ENCODE measurements around the gene DLG5. TPM values are rescaled to one million over a fixed set of nuclear protein-coding genes. Genes with fewer than 3 reads are reported as not detected.

Gene DLG5
- total and polyA plus RNA-seq, 10 of the 15 experiments (the other 5 are each of a cell fraction or from before 2014, with no cell fraction given), result 0.18 to 6.6 (median 2.7) TPM

DNA sequence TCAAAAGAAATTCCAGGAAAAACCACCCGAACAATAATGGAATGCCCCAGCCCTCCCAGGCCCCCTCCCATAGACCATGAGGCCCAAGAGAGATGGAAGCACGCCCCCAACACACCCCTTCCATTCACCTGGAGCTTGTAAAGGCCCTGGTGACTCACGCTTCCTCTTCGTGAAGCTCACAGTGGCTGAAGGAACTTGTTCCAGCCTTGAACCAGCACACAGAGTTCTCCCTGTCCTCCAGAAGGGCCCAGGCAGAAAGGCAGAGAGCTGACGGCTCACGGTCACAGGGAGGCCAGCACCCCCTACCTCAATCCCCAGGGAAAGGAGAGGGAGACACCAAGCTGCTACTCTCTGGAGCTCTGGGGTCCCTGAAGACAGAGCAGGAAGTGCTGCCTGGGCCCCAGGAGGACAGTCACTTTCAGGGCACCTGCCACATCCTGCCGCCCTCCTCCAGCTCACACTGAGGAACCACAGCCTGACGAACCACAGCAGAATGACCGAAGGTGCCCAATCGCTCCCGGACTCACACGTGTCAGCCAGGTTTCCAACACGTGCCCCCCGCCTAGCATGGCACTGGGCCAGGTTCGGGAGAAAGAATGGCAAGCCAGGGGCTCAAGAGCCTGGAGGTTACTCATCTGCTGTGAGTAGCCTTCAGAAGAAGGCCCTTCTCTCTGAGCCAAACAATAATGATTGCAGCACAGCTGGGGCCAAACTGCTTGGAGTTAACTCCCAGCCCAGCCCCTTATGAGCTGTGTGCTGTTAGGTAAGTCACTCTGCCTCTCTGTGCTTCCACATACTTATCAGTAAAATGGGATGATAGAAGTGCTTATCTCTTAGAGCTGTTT lies 52.8 kb downstream of the DLG5 start (continued):
- TF ChIP-seq HDAC6 (IDR thresholded peaks at IDR 0.05; ENCODE audit: unreplicated experiment) (no peak), CBFB (IDR thresholded peaks at IDR 0.05; ENCODE audit: low read depth) (no peak), POLR2A (IDR thresholded peaks at IDR 0.05; ENCODE audit: low read depth, low read length) (peak; percentile 62), TARDBP (IDR thresholded peaks at IDR 0.05; ENCODE audit: borderline replicate concordance) (no peak), SPI1 (IDR thresholded peaks at IDR 0.05; ENCODE audit: borderline replicate concordance, insufficient read depth, low read depth, low read length) (peak; percentile 24; the same call in 1 of the 2 replicates), SMC3 (IDR thresholded peaks at IDR 0.05; ENCODE audit: borderline replicate concordance, low read length) (no peak), IRF4 (IDR thresholded peaks at IDR 0.05; ENCODE audit: low read depth, low read length) (0 out of 2 replicates have a peak, but pooled peaks have one; percentile 61), HDAC2 (IDR thresholded peaks at IDR 0.05) (no peak), PAX5 (IDR thresholded peaks at IDR 0.05; ENCODE audit: borderline replicate concordance, low read depth, low read length) (peak; percentile 50; the same call in 1 of the 2 replicates), ATF7 (IDR thresholded peaks at IDR 0.05; ENCODE audit: low read depth) (peak; percentile 22; the same call in 1 of the 2 replicates), CHD4 (IDR thresholded peaks at IDR 0.05) (no peak), KDM1A (IDR thresholded peaks at IDR 0.05; ENCODE audit: borderline replicate concordance) (no peak), CREB1 (IDR thresholded peaks at IDR 0.05; ENCODE audit: low read depth) (no peak), RB1 (IDR thresholded peaks at IDR 0.05; ENCODE audit: borderline replicate concordance) (no peak), NR2F1 (conservative IDR thresholded peaks at IDR 0.05) (no peak), DPF2 (IDR thresholded peaks at IDR 0.05) (no peak; the same call in none of the 2 replicates), MTA2 (IDR thresholded peaks at IDR 0.05; ENCODE audit: low read depth) (peak; percentile 44; the same call in 1 of the 2 replicates), ZZZ3 (IDR thresholded peaks at IDR 0.05; ENCODE audit: control insufficient read depth, insufficient read length, low read depth) (no peak), TCF3 (IDR thresholded peaks at IDR 0.05; ENCODE audit: borderline replicate concordance, insufficient read depth, low read depth, low read length) (no peak), ETV6 (conservative IDR thresholded peaks at IDR 0.05 in 1 of 2, IDR thresholded peaks at IDR 0.05 in 1 of 2; ENCODE audit: borderline replicate concordance in 1 of 2, low read depth in 1 of 2) (peak in 1 of 2 experiments; percentile 39; a peak in 1 of 4 replicates), HDGF (IDR thresholded peaks at IDR 0.05) (no peak; the same call in 1 of the 2 replicates), SIN3A (IDR thresholded peaks at IDR 0.05; ENCODE audit: low read depth, low read length) (no peak), MYB (IDR thresholded peaks at IDR 0.05; ENCODE audit: borderline replicate concordance, low read depth, low read length) (no peak), TCF12 (IDR thresholded peaks at IDR 0.05; ENCODE audit: low read depth, low read length) (peak; percentile 65; the same call in 1 of the 2 replicates), NFXL1 (IDR thresholded peaks at IDR 0.05; ENCODE audit: borderline replicate concordance) (no peak)
- TF ChIP-seq, protein P1, sequence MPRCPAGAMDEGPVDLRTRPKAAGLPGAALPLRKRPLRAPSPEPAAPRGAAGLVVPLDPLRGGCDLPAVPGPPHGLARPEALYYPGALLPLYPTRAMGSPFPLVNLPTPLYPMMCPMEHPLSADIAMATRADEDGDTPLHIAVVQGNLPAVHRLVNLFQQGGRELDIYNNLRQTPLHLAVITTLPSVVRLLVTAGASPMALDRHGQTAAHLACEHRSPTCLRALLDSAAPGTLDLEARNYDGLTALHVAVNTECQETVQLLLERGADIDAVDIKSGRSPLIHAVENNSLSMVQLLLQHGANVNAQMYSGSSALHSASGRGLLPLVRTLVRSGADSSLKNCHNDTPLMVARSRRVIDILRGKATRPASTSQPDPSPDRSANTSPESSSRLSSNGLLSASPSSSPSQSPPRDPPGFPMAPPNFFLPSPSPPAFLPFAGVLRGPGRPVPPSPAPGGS (IDR thresholded peaks at IDR 0.05; ENCODE audit: borderline replicate concordance, insufficient read depth, low read depth, low read length, poor library complexity, severe bottlenecking), result no peak
- TF ChIP-seq, protein P2, sequence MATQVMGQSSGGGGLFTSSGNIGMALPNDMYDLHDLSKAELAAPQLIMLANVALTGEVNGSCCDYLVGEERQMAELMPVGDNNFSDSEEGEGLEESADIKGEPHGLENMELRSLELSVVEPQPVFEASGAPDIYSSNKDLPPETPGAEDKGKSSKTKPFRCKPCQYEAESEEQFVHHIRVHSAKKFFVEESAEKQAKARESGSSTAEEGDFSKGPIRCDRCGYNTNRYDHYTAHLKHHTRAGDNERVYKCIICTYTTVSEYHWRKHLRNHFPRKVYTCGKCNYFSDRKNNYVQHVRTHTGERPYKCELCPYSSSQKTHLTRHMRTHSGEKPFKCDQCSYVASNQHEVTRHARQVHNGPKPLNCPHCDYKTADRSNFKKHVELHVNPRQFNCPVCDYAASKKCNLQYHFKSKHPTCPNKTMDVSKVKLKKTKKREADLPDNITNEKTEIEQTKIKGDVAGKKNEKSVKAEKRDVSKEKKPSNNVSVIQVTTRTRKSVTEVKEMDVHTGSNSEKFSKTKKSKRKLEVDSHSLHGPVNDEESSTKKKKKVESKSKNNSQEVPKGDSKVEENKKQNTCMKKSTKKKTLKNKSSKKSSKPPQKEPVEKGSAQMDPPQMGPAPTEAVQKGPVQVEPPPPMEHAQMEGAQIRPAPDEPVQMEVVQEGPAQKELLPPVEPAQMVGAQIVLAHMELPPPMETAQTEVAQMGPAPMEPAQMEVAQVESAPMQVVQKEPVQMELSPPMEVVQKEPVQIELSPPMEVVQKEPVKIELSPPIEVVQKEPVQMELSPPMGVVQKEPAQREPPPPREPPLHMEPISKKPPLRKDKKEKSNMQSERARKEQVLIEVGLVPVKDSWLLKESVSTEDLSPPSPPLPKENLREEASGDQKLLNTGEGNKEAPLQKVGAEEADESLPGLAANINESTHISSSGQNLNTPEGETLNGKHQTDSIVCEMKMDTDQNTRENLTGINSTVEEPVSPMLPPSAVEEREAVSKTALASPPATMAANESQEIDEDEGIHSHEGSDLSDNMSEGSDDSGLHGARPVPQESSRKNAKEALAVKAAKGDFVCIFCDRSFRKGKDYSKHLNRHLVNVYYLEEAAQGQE (IDR thresholded peaks at IDR 0.05; ENCODE audit: low read depth, low read length), result no peak
- TF ChIP-seq, protein P3, sequence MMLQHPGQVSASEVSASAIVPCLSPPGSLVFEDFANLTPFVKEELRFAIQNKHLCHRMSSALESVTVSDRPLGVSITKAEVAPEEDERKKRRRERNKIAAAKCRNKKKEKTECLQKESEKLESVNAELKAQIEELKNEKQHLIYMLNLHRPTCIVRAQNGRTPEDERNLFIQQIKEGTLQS (IDR thresholded peaks at IDR 0.05; ENCODE audit: borderline replicate concordance, extremely low read depth, low read depth, low read length), result no peak
